GM12801 (cell line): ENCODE data around the gene HARBI1.

Experiments used
- TF ChIP-seq, protein P1 (sequence below): IDR thresholded peaks from one replicate; pipeline ENCODE4 v1.5.1; 2011; ENCODE audit warnings: control low read depth; ENCODE audit not compliant: insufficient read length; ENCODE audit errors: extremely low read depth

HARBI1 gene

GRCh38 chr11:46641639-46642038, 24.6 kb upstream of the HARBI1 start:
- TF ChIP-seq, protein P1, sequence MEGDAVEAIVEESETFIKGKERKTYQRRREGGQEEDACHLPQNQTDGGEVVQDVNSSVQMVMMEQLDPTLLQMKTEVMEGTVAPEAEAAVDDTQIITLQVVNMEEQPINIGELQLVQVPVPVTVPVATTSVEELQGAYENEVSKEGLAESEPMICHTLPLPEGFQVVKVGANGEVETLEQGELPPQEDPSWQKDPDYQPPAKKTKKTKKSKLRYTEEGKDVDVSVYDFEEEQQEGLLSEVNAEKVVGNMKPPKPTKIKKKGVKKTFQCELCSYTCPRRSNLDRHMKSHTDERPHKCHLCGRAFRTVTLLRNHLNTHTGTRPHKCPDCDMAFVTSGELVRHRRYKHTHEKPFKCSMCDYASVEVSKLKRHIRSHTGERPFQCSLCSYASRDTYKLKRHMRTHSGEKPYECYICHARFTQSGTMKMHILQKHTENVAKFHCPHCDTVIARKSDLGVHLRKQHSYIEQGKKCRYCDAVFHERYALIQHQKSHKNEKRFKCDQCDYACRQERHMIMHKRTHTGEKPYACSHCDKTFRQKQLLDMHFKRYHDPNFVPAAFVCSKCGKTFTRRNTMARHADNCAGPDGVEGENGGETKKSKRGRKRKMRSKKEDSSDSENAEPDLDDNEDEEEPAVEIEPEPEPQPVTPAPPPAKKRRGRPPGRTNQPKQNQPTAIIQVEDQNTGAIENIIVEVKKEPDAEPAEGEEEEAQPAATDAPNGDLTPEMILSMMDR = no peak

GRCh38 chr11:46640036-46640788, 23.2 kb upstream of the HARBI1 start:
- TF ChIP-seq, protein P1 = no peak

- TF ChIP-seq, protein P1 = no peak
Observed at GRCh38 chr11:46639197-46639839, 22.3 kb upstream of the HARBI1 start.

- TF ChIP-seq, protein P1 = no peak
Observed at GRCh38 chr11:46637546-46637945, 20.5 kb upstream of the HARBI1 start.

DNA sequence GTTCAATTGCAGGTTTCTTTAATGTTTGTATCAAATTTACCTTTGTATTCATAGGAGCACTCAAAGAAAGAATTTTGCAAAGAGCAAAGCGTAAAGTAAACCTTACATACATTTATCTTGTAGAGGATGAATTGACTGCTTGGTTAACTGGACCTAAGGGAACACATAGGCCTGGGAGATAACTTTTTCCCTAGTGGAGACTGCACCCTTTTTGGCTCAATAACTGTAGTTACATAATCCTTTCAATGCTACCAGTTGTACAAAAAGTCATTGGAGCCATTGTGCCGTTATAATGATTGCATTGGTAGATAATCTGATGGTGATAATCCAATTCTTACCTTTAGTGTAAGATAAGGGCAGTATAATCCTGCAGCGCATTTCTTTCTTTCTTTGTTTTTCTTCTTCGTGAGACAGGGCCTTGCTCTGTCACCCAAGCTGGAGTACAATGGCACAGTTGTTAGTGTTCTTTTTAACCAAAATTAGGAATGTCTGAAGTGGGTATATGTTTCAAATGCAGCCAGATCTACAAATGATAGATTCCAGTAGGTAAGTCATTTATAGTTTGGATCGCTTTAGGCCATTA, 18.6 kb upstream of the HARBI1 start:
- TF ChIP-seq, protein P1 = no peak

DNA sequence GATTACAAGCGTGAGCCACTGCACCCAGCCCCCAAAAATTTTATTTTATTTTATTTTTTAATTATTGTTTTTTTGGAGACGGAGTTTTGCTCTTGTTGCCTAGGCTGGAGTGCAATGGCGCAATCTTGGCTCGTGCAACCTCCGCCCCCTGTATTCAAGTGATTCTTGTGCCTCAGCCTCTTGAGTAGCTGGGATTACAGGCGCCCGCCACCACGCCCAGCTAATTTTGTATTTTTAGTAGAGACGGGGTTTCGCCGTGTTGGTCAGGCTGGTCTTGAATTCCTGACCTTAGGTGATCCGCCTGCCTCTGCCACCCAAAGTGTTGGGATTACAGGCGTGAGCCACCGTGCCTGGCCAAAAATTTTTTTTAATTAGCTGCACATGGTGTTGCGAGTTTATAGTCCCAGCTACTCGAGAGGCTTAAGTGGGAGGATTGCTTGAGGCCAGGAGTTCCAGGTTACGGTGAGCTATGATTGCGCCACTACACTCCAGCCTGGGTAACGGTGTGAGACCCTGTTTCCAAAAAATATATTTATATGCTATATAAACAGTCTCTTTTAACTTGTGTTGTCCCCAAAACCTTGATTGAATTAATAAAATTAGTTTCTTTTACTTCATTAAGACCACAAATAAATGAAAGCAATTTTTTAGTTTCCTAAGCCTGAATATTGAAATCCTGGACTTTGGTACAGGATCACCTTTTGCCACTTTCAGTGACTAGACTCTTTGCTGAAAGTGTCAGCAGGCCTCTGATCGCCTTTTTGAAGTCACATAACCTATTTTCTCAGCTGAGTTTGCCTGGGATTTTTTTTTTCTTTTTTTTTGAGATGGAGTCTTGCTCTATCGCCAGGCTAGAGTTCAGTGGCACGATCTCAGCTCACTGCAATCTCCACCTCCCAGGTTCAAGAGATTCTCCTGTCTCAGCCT, 16.5 kb upstream of the HARBI1 start:
- TF ChIP-seq, protein P1 = no peak

DNA sequence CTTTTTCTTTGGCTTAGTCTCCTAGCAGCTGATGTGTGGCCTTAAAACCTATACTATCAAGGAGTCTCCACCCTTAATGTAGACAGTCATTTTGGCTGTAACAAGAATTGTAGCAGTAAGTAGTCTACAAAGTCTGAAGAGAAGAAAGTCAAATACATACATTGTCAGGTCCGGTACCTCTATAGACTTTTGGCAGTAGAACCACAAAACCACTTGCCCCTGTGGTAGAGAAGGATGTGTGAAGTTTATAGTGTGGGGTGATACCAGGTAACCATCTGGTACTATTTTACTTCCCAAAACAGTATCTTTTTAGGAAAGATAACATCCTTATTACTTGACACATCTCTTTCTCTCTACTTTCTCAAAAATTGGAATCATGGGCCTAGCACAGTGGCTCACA, 15.5 kb upstream of the HARBI1 start:
- TF ChIP-seq, protein P1 = no peak
